ENCODE measurements around the gene WFDC5. TPM values are rescaled to one million over a fixed set of nuclear protein-coding genes. Genes with fewer than 3 reads are reported as not detected.

The WFDC5 gene
- total RNA-seq, 1 experiment from 2014 or later = not detected

GRCh38 chr20:45119556-45120266 lies 4.7 kb upstream of the WFDC5 start:
- TF ChIP-seq JUN (CRISPR knock-in tag; IDR thresholded peaks at IDR 0.05) = no peak
- no peak for TF ChIP-seq CTCF (IDR thresholded peaks at IDR 0.05)
- no peak for TF ChIP-seq EMX1 (CRISPR knock-in tag; IDR thresholded peaks at IDR 0.05)
- TF ChIP-seq ZNF121 (CRISPR knock-in tag; IDR thresholded peaks at IDR 0.05) = no peak
- no peak for TF ChIP-seq SOX15 (CRISPR knock-in tag; IDR thresholded peaks at IDR 0.05)
- TF ChIP-seq AFF4 (CRISPR knock-in tag; IDR thresholded peaks at IDR 0.05; ENCODE audit: borderline replicate concordance) = no peak
- TF ChIP-seq RORB (CRISPR knock-in tag; IDR thresholded peaks at IDR 0.05) = no peak
- TF ChIP-seq, protein P1, sequence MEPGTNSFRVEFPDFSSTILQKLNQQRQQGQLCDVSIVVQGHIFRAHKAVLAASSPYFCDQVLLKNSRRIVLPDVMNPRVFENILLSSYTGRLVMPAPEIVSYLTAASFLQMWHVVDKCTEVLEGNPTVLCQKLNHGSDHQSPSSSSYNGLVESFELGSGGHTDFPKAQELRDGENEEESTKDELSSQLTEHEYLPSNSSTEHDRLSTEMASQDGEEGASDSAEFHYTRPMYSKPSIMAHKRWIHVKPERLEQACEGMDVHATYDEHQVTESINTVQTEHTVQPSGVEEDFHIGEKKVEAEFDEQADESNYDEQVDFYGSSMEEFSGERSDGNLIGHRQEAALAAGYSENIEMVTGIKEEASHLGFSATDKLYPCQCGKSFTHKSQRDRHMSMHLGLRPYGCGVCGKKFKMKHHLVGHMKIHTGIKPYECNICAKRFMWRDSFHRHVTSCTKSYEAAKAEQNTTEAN (CRISPR knock-in tag; IDR thresholded peaks at IDR 0.05) = no peak
- no peak for TF ChIP-seq ZNF671 (CRISPR knock-in tag; IDR thresholded peaks at IDR 0.05)
- no peak for TF ChIP-seq FOXJ3 (CRISPR knock-in tag; IDR thresholded peaks at IDR 0.05; ENCODE audit: borderline replicate concordance)
- no peak for TF ChIP-seq NR3C1 (CRISPR knock-in tag; conservative IDR thresholded peaks at IDR 0.05; ENCODE audit: low read depth)
- TF ChIP-seq ZNF416 (CRISPR knock-in tag; IDR thresholded peaks at IDR 0.05) = no peak
- TF ChIP-seq GRHL2 (CRISPR knock-in tag; IDR thresholded peaks at IDR 0.05; ENCODE audit: insufficient replicate concordance, severe bottlenecking) = no peak
- TF ChIP-seq ESRRA (CRISPR knock-in tag; IDR thresholded peaks at IDR 0.05; ENCODE audit: borderline replicate concordance) = no peak
- TF ChIP-seq FOXK1 (CRISPR knock-in tag; IDR thresholded peaks at IDR 0.05) = no peak
- no peak for TF ChIP-seq CDX4 (CRISPR knock-in tag; IDR thresholded peaks at IDR 0.05; ENCODE audit: borderline replicate concordance)
- TF ChIP-seq, protein P2, sequence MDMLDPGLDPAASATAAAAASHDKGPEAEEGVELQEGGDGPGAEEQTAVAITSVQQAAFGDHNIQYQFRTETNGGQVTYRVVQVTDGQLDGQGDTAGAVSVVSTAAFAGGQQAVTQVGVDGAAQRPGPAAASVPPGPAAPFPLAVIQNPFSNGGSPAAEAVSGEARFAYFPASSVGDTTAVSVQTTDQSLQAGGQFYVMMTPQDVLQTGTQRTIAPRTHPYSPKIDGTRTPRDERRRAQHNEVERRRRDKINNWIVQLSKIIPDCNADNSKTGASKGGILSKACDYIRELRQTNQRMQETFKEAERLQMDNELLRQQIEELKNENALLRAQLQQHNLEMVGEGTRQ (CRISPR knock-in tag; IDR thresholded peaks at IDR 0.05) = no peak
- no peak for TF ChIP-seq TP53 (CRISPR knock-in tag; IDR thresholded peaks at IDR 0.05)
- no peak for TF ChIP-seq ZNF138 (CRISPR knock-in tag; conservative IDR thresholded peaks at IDR 0.05)
- Mint-ChIP-seq H3K36me3 (no peaks in the 10 kb centered on the region), H3K27me3 (ENCODE audit: low read depth) (peaks cover 28% of the 10 kb centered on the region), H3K9me3 (peaks cover 7% of the 10 kb centered on the region; the same call in 1 of the 2 replicates), H3K4me1 (peaks cover 5% of the 10 kb centered on the region; the same call in 1 of the 2 replicates), H3K4me3 (no peak overlapping the region), H3K27ac (no peak overlapping the region)
- CTCF ChIA-PET = interaction anchor here (2.5 kb wide), 1 partner anchor 8 kb away, joined by 13 read pairs; no protein-coding TSS in a partner anchor
- DNase-seq (ENCODE audit: low spot score) = no peak
- POLR2A ChIA-PET = no interaction called here
- no peak for ATAC-seq
